Measurements from ENCODE around the gene COQ8A.

DNA sequence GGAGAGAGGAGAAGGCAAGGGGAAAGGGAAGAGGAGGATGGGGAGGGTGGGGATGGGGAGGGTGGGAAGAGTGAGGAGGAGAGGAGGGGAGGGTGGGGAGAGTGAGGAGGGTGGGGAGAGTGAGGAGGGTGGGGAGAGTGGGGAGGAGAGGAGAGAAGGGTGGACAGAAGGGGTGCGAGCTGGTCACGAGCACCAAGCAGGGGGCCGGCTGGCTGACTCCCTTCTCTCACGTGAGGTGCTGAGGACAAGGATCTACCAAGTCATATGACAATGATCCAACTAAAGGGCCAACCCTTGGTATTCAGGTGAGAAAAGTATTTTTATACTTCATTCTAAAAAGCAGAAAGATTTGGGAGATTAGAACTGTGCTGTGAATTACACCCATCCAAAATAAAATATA lies 51.8 kb downstream of the COQ8A start:
- TF ChIP-seq ZNF274 (IDR thresholded peaks at IDR 0.05; ENCODE audit: low read depth, low read length), result no peak
- TF ChIP-seq YY1 (IDR thresholded peaks at IDR 0.05; ENCODE audit: insufficient read depth, insufficient read length), result no peak
- TF ChIP-seq SUZ12 (IDR thresholded peaks at IDR 0.05; ENCODE audit: extremely low read depth, insufficient read depth, insufficient read length), result no peak
